Epithelial cell of esophagus (primary cell): ENCODE data around the gene MITF.

Experiments
- DNase-seq: peaks from one replicate; pipeline ENCODE4 v3.0.0; 2010; ENCODE audit warnings: low read depth
- H3K4me3 ChIP-seq: 2 replicates; pipeline ENCODE4 v1.5.1; 2011; ENCODE audit warnings: mild to moderate bottlenecking, low read length, control low read depth
- TF ChIP-seq, protein P1 (sequence below): IDR thresholded peaks from 2 replicates; pipeline ENCODE4 v1.5.1; 2011; ENCODE audit warnings: low read depth, mild to moderate bottlenecking, low read length, control low read depth, inconsistent platforms; ENCODE audit not compliant: insufficient read depth; ENCODE audit errors: missing control alignments

Gene MITF

DNA sequence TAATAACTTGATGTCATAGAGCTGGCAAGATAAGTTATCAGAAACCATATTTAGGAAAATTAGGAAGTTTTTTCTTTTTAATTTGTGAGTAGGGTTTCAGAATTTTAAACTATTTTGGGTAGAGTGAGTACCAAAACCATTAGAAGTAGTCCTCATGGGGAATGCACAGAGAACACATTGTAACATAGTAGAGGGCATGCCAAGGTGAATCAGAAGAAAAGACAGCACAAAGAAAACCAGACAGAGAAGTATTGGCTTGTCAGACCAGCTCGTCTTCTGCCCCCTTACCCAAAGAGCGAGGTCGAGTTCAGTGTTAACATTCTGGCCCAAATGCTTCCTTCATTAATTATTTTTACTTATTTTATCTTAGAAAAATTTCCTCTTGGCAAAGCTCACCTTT is 139.0 kb downstream of the MITF start:
- H3K4me3 ChIP-seq, result no peak overlapping the region
- DNase-seq, result no peak
- TF ChIP-seq, protein P1, sequence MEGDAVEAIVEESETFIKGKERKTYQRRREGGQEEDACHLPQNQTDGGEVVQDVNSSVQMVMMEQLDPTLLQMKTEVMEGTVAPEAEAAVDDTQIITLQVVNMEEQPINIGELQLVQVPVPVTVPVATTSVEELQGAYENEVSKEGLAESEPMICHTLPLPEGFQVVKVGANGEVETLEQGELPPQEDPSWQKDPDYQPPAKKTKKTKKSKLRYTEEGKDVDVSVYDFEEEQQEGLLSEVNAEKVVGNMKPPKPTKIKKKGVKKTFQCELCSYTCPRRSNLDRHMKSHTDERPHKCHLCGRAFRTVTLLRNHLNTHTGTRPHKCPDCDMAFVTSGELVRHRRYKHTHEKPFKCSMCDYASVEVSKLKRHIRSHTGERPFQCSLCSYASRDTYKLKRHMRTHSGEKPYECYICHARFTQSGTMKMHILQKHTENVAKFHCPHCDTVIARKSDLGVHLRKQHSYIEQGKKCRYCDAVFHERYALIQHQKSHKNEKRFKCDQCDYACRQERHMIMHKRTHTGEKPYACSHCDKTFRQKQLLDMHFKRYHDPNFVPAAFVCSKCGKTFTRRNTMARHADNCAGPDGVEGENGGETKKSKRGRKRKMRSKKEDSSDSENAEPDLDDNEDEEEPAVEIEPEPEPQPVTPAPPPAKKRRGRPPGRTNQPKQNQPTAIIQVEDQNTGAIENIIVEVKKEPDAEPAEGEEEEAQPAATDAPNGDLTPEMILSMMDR, result no peak

DNA sequence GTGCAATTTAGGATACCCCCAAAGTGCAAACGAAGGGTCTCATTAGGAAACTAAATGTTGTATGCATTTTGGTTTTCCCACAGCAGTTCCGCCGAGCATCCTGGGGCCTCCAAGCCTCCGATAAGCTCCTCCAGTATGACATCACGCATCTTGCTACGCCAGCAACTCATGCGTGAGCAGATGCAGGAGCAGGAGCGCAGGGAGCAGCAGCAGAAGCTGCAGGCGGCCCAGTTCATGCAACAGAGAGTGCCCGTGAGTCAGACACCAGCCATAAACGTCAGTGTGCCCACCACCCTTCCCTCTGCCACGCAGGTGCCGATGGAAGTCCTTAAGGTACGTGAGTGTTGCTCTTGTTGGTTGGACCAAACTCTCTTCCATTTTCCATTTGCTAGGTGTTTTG is 139.8 kb downstream of the MITF start:
- TF ChIP-seq, protein P1, result no peak
- DNase-seq, result no peak
- H3K4me3 ChIP-seq, result no peak overlapping the region

DNA sequence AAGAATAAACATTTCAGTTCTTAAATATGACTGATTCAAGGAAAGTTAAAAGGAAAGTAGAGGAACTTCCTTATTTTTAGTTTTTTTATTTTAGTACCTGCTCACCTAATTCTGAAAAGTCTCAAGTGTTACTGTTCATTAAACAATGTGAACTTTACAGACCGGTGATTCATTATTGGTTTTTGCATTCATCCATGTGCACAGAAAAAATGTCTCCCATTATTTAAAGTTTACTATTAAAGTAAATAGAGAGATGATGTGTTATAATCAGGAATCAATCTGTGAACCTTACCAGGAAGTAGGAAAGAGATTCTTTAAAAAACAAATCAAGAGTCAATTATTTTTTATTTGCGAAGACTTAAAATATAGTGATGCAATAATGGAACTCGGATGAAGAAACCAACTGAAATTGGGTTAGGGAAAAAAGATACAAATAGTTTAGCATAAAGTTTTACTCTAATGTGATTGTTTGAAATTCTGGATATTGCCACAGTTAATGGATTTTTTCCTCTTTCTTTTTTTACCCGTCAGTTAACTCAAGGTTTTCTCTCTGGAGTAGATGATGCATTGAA is 140.9 kb downstream of the MITF start:
- DNase-seq, result no peak
- H3K4me3 ChIP-seq, result no peak overlapping the region
- TF ChIP-seq, protein P1, result no peak

DNA sequence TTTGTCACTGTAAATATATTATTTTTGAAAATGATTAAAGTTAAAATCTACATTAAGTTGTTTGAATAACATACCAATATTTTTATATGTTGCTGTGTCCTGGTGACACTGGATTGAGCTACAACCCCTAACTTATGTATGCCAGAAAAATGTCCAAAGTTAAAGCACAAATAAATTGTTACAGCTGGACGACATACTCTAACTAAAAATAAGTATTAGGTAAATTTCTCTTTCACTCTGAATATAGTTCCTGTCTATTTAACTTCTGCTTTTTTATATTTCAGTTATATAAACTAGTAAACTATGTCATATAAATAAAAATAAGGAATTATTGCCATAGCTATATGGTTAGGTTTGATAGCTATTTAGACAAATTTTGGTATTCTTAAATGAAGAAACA is 141.8 kb downstream of the MITF start:
- no peak overlapping the region for H3K4me3 ChIP-seq
- TF ChIP-seq, protein P1, result no peak
- DNase-seq, result no peak

DNA sequence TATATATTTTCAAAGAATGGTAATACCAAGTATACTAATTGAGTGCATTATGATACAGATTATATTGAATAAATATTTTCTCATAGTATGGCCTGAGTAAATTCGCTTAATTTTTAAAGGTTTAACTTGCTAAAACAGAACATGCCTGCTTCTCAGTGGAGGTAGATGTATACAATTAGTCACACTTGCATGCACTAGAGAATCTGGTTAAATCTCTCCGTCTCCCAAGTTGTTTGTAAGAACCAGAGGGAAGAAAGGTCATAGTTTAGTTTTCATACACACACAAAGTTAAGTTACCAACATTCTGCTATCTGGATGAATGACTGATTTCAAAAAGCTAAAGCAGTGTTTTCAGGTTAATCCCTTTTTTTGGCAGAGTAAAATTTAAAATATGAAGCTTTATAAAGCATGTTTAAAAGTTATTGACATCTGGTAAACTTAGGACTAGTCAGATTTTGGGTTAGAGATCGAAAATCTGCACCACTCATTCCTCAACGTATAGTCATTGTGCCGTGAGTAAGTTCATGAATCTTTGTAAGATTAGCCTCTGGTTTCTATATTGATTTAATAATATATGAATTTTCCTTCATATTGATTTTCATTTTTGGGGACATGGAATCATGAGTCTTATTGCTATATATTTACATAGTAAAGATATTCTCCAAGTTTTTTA is 142.6 kb downstream of the MITF start:
- no peak for DNase-seq
- TF ChIP-seq, protein P1, result no peak
- H3K4me3 ChIP-seq, result no peak overlapping the region

DNA sequence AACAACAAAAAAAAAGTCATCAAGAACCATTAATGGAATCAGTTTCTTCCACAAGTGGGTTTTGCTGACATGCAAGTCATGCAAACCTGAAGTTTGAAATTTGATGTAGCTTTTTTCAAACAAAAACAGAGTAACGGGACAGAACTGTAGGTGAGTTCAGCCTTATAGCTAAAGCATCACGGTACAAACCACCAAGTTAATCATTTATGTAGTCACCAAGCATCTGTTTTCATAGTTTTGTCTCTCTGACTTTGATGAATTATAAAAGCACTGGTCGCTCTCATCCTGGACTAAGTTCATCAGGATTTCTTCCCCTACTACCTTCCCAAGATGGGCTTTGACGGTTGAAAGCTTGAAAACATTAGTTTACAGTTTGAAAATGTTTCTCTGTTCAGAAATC is 143.3 kb downstream of the MITF start:
- H3K4me3 ChIP-seq, result no peak overlapping the region
- TF ChIP-seq, protein P1, result no peak
- DNase-seq, result no peak
